ENCODE data around the gene PMPCB. TPM values are rescaled to one million over a fixed set of nuclear protein-coding genes. Genes with fewer than 3 reads are reported as not detected.

The PMPCB gene
- total RNA-seq, 1 donor from 2014 or later = 47.6 TPM

DNA sequence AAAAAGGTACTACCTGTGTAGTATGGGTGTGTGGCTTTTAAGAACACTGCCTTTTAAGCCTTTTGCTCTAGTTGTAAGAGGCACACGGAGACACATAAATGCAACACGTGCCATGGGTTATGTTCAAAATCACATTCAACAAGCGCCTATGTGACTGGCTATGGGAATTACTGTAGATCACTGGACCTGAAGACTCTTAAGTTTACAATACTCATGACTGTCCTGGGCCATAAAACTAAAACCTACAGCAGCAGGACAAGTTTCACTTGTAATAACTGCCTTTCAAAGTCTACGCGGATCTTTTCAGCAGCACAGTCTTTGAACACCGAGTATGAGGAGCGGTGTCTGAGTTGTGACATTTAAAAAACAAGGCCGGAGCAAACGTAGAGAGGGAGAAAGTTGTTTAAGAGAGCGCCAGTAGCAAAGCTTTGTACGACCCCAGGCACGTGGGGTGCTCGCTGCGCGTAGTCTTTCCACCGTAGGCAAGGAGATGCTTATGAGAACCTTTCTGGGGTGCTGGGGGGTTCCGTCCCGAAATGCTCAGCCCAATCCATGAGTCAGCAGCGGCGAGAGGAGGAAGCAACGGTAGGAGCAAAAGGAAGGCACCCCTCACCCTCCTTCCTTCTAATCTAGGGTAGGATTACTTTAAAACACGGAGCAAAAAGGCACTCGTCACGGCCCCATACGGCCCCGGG is 46.7 kb downstream of the PMPCB start:
- FAIRE-seq (no peak), DNase-seq (ENCODE audit: low read depth) (peak; percentile 21)
- H3K27me3 ChIP-seq (ENCODE audit: insufficient read depth, low read length) = no peaks in the 10 kb centered on the region
- H3K9me3 Mint-ChIP-seq (ENCODE audit: unreplicated experiment) = no peaks in the 10 kb centered on the region
- H3K9me3 ChIP-seq (ENCODE audit: insufficient read depth, low read depth, low read length) = no peaks in the 10 kb centered on the region
- peak overlapping the region; percentile 90 for H2AFZ ChIP-seq (ENCODE audit: low read depth, low read length)
- H3K4me3 ChIP-seq (ENCODE audit: insufficient read depth, low read depth, low read length) = peak overlapping the region; percentile 82
- TF ChIP-seq EZH2 (IDR thresholded peaks at IDR 0.05; ENCODE audit: insufficient read depth, low read length) = no peak
- TF ChIP-seq, protein P1, sequence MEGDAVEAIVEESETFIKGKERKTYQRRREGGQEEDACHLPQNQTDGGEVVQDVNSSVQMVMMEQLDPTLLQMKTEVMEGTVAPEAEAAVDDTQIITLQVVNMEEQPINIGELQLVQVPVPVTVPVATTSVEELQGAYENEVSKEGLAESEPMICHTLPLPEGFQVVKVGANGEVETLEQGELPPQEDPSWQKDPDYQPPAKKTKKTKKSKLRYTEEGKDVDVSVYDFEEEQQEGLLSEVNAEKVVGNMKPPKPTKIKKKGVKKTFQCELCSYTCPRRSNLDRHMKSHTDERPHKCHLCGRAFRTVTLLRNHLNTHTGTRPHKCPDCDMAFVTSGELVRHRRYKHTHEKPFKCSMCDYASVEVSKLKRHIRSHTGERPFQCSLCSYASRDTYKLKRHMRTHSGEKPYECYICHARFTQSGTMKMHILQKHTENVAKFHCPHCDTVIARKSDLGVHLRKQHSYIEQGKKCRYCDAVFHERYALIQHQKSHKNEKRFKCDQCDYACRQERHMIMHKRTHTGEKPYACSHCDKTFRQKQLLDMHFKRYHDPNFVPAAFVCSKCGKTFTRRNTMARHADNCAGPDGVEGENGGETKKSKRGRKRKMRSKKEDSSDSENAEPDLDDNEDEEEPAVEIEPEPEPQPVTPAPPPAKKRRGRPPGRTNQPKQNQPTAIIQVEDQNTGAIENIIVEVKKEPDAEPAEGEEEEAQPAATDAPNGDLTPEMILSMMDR (IDR thresholded peaks at IDR 0.05; ENCODE audit: insufficient read depth, low read depth, low read length) = no peak
- peak overlapping the region; percentile 93 for H3K4me2 ChIP-seq (ENCODE audit: low read length)
- peaks cover 1% of the 10 kb centered on the region for H3K4me1 ChIP-seq (ENCODE audit: insufficient read depth, low read length)
- peaks cover 80% of the 10 kb centered on the region for H3K79me2 ChIP-seq (ENCODE audit: insufficient read depth, low read length)
- no peaks in the 10 kb centered on the region for H3K27me3 Mint-ChIP-seq (ENCODE audit: low read depth, unreplicated experiment)
- peak overlapping the region; percentile 86 for H3K27ac ChIP-seq (ENCODE audit: low read depth, low read length)
- H3K27ac Mint-ChIP-seq (ENCODE audit: unreplicated experiment) = peak overlapping the region; percentile 91
- peak overlapping the region; percentile 89 for H3K4me3 Mint-ChIP-seq (ENCODE audit: unreplicated experiment)
- H3K36me3 Mint-ChIP-seq (ENCODE audit: low read depth, unreplicated experiment) = peaks cover 9% of the 10 kb centered on the region
- H3K36me3 ChIP-seq (ENCODE audit: insufficient read depth, low read length) = peaks cover 15% of the 10 kb centered on the region
- peaks cover 14% of the 10 kb centered on the region for H3K4me1 Mint-ChIP-seq (ENCODE audit: low read depth, unreplicated experiment)
- peaks cover 31% of the 10 kb centered on the region for H4K20me1 ChIP-seq (ENCODE audit: insufficient read depth, low read length)
- peak overlapping the region; percentile 91 for H3K9ac ChIP-seq (ENCODE audit: low read length)

DNA sequence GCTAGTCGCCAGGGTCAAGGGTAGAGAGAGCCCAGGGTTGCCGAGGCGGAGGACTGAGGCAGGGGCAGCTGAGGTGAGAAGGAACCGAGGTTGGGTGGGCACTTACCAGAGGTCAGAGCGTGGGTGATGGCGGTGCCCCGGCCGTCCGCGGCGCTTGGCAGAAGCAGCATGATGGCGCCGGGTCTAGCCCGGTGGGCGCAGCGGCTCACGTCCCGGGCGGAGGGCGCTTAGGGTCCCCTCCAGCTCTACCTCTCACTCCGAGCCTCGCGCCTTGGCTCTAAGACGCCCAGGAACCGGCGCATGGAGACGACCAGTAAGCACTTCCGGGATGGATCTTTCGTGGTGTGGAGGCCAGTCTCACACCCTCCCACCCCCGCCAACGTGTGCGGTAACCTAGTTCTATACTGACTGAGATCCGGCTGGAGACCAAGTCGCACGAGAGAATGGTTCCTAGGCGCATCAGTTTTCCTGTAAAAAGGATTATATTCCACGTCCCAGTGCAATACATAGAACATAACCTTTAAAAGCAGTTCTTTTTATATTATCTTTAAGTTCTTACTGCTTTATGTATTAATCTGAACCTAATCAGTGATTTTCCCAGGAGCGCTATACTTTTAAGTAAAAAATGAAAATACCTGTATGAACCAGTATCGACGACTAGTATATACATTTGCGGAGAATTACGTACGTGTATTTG is 47.4 kb downstream of the PMPCB start, which contains the start of gene DNAJC2:
TSS of gene DNAJC2 (minus strand) at position 315 of the 697 bp plus-strand sequence. CDS start at position 170, 145 bp downstream.
- DNase-seq (ENCODE audit: low read depth) (peak; percentile 89), FAIRE-seq (no peak)
- H2AFZ ChIP-seq (ENCODE audit: low read depth, low read length) = peak within 1 kb of the TSS; percentile 90
- no peaks in the 10 kb centered on the region for H3K9me3 ChIP-seq (ENCODE audit: insufficient read depth, low read depth, low read length)
- Mint-ChIP-seq H3K9me3 (ENCODE audit: unreplicated experiment) (no peaks in the 10 kb centered on the region), H3K27me3 (ENCODE audit: low read depth, unreplicated experiment) (no peaks in the 10 kb centered on the region), H3K27ac (ENCODE audit: unreplicated experiment) (peak within 1 kb of the TSS; percentile 91), H3K4me3 (ENCODE audit: unreplicated experiment) (peak within 1 kb of the TSS; percentile 89), H3K36me3 (ENCODE audit: low read depth, unreplicated experiment) (peaks cover 8% of the 10 kb centered on the region), H3K4me1 (ENCODE audit: low read depth, unreplicated experiment) (peaks cover 17% of the 10 kb centered on the region)
- peak within 1 kb of the TSS; percentile 82 for H3K4me3 ChIP-seq (ENCODE audit: insufficient read depth, low read depth, low read length)
- peaks cover 80% of the 10 kb centered on the region for H3K79me2 ChIP-seq (ENCODE audit: insufficient read depth, low read length)
- peaks cover 31% of the 10 kb centered on the region for H4K20me1 ChIP-seq (ENCODE audit: insufficient read depth, low read length)
- peaks cover 15% of the 10 kb centered on the region for H3K36me3 ChIP-seq (ENCODE audit: insufficient read depth, low read length)
- no peak for TF ChIP-seq EZH2 (IDR thresholded peaks at IDR 0.05; ENCODE audit: insufficient read depth, low read length)
- TF ChIP-seq, protein P1 (IDR thresholded peaks at IDR 0.05; ENCODE audit: insufficient read depth, low read depth, low read length) = no peak
- H3K9ac ChIP-seq (ENCODE audit: low read length) = peak within 1 kb of the TSS; percentile 91
- H3K27ac ChIP-seq (ENCODE audit: low read depth, low read length) = peak within 1 kb of the TSS; percentile 86
- H3K4me1 ChIP-seq (ENCODE audit: insufficient read depth, low read length) = peaks cover 7% of the 10 kb centered on the region
- H3K4me2 ChIP-seq (ENCODE audit: low read length) = peak within 1 kb of the TSS; percentile 93
- no peaks in the 10 kb centered on the region for H3K27me3 ChIP-seq (ENCODE audit: insufficient read depth, low read length)
